ENCODE results near the gene FBXL17.

Gene FBXL17

DNA sequence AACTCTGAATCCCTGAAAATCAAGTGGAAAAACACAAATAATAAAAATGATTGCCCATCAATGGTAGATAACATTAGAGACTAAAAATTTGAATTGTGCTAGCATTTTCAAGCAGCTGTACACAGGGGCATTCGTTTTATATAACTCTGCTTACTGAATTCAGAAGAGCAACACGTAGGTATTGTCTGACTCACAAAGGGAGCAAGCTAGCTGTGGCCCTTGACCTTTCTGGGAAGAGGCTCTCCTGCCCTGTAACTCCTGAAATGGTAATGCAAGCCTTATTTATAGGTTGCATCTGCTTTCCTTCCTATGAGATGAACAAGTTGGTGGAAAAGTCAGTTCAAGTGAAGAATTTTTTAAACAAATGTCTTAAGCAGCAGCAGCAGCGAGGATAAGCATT, 492.5 kb downstream of the FBXL17 start:
- no peak overlapping the region for H3K4me3 ChIP-seq (ENCODE audit: low read depth, low read length)
- no peak for DNase-seq (ENCODE audit: low read depth)
- TF ChIP-seq, protein P1, sequence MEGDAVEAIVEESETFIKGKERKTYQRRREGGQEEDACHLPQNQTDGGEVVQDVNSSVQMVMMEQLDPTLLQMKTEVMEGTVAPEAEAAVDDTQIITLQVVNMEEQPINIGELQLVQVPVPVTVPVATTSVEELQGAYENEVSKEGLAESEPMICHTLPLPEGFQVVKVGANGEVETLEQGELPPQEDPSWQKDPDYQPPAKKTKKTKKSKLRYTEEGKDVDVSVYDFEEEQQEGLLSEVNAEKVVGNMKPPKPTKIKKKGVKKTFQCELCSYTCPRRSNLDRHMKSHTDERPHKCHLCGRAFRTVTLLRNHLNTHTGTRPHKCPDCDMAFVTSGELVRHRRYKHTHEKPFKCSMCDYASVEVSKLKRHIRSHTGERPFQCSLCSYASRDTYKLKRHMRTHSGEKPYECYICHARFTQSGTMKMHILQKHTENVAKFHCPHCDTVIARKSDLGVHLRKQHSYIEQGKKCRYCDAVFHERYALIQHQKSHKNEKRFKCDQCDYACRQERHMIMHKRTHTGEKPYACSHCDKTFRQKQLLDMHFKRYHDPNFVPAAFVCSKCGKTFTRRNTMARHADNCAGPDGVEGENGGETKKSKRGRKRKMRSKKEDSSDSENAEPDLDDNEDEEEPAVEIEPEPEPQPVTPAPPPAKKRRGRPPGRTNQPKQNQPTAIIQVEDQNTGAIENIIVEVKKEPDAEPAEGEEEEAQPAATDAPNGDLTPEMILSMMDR (IDR thresholded peaks at IDR 0.05; ENCODE audit: control insufficient read depth, extremely low read depth, insufficient read depth) = no peak

DNA sequence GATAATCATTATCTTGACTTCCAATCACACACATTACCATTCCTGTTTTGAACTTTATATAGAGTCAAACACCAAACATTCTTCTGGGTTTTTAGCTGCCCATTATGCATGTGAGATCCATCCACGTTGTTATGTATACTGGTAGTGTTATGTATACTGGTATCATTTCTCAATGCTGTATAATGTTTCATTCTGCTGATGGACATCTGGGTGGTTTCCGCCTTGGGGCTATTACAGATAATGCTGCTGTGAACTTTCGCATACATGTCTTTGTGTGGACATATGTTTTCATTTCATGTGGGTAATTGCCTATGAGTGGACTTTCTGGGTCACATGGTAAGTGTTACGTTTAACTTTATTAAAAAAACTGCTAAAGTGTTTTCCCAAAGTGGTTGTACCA, 493.4 kb downstream of the FBXL17 start:
- no peak overlapping the region for H3K4me3 ChIP-seq (ENCODE audit: low read depth, low read length)
- DNase-seq (ENCODE audit: low read depth) = no peak
- TF ChIP-seq, protein P1 (IDR thresholded peaks at IDR 0.05; ENCODE audit: control insufficient read depth, extremely low read depth, insufficient read depth) = no peak

DNA sequence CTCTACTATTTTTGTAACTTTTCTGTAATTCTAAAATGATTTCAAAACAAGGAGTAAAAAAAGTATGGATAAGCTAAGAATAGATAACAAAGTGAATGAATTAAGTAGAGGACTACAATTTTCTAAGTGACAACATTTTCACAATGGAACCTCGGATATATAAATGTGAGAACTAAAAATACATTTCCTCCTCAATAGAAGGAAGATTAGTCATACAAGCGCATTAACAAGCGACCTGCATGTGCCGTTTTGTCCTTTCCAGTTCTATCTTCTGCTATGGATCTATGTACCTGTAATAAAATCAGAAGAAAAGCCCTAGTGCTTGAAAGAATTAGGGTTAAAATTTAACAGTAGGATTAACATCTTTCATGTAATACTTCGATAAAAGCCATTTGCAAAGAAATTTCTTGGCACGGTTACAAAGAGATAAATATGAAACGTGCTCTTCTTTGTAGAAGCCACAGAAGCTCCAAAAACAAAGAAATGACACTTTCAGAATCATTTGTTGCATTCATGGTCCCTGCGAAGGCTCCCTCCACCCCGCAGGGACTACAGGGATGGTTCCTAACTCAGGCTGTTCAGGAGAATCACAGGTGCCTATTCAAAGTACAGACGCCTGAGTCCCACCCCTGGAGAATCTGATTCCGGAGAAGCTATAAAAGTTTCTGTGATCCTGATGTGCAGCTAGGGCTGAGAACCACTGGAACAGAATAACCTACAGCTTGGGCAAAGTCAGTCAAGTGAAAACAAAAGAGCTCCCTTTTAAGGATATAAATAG, 494.5 kb downstream of the FBXL17 start:
- TF ChIP-seq, protein P1 (IDR thresholded peaks at IDR 0.05; ENCODE audit: control insufficient read depth, extremely low read depth, insufficient read depth) = no peak
- DNase-seq (ENCODE audit: low read depth) = no peak
- no peak overlapping the region for H3K4me3 ChIP-seq (ENCODE audit: low read depth, low read length)

DNA sequence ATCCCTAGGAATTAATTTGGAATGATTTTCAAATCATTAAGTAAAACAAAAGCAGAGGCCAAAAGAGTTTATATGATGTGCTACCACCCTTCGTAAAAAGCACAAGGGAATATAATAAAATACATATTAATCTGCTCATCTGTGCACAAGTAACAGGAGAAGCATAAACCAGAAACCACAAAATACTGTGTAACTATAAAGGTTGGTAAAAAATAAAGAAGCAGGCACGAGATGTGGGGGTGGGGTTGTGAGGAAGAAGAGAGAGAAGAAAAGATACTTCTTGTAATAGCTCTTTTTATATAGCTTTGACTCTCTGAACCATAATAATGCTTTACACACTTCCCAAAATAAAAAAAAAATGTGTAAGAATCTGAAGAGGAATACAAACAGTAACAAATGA, 496.3 kb downstream of the FBXL17 start:
- TF ChIP-seq, protein P1 (IDR thresholded peaks at IDR 0.05; ENCODE audit: control insufficient read depth, extremely low read depth, insufficient read depth) = no peak
- no peak for DNase-seq (ENCODE audit: low read depth)

DNA sequence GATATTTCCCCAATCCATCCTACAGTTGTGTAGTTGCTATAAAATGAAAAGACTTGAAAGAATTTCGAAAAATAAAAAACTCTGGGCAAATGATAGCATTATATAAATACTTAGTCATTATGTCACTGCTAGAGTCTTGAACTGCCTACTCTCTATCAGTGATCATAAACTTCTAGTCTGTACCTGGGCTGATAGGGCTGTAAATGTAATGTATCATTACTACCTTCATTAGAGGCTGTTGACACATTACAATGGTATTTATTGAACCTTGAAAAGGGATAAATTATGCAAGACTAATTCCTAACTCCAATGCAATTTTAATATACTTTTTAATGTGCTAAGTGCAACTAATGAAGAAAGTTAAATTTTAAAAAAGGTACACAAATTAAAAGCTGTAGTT, 497.0 kb downstream of the FBXL17 start:
- TF ChIP-seq, protein P1 (IDR thresholded peaks at IDR 0.05; ENCODE audit: control insufficient read depth, extremely low read depth, insufficient read depth) = no peak
- no peak overlapping the region for H3K4me3 ChIP-seq (ENCODE audit: low read depth, low read length)
- DNase-seq (ENCODE audit: low read depth) = no peak

More for the DNA sequence above, 496.3 kb downstream of the FBXL17 start:
- no peak overlapping the region for H3K4me3 ChIP-seq (ENCODE audit: low read depth, low read length)

DNA sequence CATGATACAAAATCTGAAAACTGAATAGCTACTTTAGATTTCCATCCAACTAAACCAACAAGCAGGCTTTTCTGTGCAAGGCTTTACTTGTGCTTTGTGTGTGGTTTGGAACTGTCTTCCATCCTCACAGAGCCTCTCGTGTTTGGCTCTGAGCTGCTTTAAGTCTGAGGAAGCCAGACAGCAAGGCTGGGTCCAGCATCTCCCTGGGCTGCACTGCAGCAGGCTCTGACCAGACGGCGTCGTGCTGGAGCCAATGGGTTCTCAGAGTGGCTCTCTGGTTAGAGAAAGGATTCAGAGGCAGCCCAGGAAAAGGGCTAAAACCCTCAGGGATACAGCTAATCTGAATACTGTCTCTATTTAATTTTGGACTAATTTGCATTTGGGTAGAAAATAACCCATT, 503.2 kb downstream of the FBXL17 start:
- no peak overlapping the region for H3K4me3 ChIP-seq (ENCODE audit: low read depth, low read length)
- DNase-seq (ENCODE audit: low read depth) = no peak
- TF ChIP-seq, protein P1 (IDR thresholded peaks at IDR 0.05; ENCODE audit: control insufficient read depth, extremely low read depth, insufficient read depth) = no peak

DNA sequence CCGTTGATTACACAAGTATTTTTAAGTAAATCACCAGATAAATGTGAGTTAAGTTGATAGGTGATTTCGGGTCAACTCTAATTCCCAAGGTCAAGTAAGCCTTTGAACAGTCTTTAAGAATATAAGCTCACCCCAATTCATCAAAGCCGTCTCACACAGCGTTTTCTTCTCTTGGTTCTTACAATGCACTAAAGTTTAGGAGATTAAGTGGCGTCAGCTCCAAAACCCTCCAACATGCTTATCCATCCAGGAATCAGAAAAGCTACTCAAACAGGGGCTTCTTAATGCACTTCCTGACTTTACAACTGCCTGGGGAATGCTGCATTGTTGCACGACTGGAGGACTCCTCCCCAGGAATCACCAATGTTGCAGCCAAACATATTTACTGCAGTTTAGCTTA, 505.0 kb downstream of the FBXL17 start:
- TF ChIP-seq, protein P1 (IDR thresholded peaks at IDR 0.05; ENCODE audit: control insufficient read depth, extremely low read depth, insufficient read depth) = no peak
- H3K4me3 ChIP-seq (ENCODE audit: low read depth, low read length) = no peak overlapping the region
- DNase-seq (ENCODE audit: low read depth) = no peak
